ENCODE measurements around the gene FARS2. TPM values are rescaled to one million over a fixed set of nuclear protein-coding genes. Genes with fewer than 3 reads are reported as not detected.

FARS2 gene
- total RNA-seq, 1 experiment from 2014 or later, result 13.8 TPM

GRCh38 chr6:5537967-5538366 lies 276.7 kb downstream of the FARS2 start:
- DNase-seq (ENCODE audit: low read depth, low spot score), result no peak
- no peaks in the 10 kb centered on the region for H3K9me3 ChIP-seq (ENCODE audit: control insufficient read depth in 1 of 2, insufficient read depth in 1 of 2, low read depth in 1 of 2, low read length in 2 of 2)
- TF ChIP-seq ZFX (IDR thresholded peaks at IDR 0.05) (no peak), CTCF (IDR thresholded peaks at IDR 0.05 in 2 of 3, conservative IDR thresholded peaks at IDR 0.05 in 1 of 3; ENCODE audit: borderline replicate concordance in 1 of 3, insufficient read depth in 1 of 3, low read depth in 2 of 3, low read length in 2 of 3) (no peak), ZBTB33 (IDR thresholded peaks at IDR 0.05; ENCODE audit: extremely low read depth, insufficient replicate concordance, low read length) (no peak), YY1 (IDR thresholded peaks at IDR 0.05; ENCODE audit: extremely low read depth, insufficient replicate concordance, low read depth, low read length) (no peak), FOSL1 (IDR thresholded peaks at IDR 0.05; ENCODE audit: low read depth) (no peak), REST (IDR thresholded peaks at IDR 0.05; ENCODE audit: low read depth) (no peak), EZH2phosphoT487 (IDR thresholded peaks at IDR 0.05; ENCODE audit: borderline replicate concordance) (no peak), EZH2 (IDR thresholded peaks at IDR 0.05) (no peak), MAX (IDR thresholded peaks at IDR 0.05) (no peak), POLR2A (IDR thresholded peaks at IDR 0.05; ENCODE audit: borderline replicate concordance, extremely low read depth, insufficient read depth, insufficient read length) (no peak), RAD21 (IDR thresholded peaks at IDR 0.05; ENCODE audit: low read depth) (no peak), JUND (IDR thresholded peaks at IDR 0.05) (no peak)
- POLR2A ChIA-PET, result no interaction called here
- H3K4me3 ChIP-seq (replicated peaks in 1 of 2; ENCODE audit: low read depth in 1 of 2, low read length in 2 of 2), result no peak overlapping the region
- H3K79me2 ChIP-seq (ENCODE audit: insufficient read depth, low read length), result no peaks in the 10 kb centered on the region
- no peak overlapping the region for H3K4me2 ChIP-seq (ENCODE audit: low read length)
- RAD21 ChIA-PET (ENCODE audit: low non-redundant PET in 1 of 2, low total read pairs in 2 of 2, uncharacterized antibody in 2 of 2, unreplicated experiment in 2 of 2), result no interaction called here
- no peaks in the 10 kb centered on the region for H3K36me3 ChIP-seq (ENCODE audit: control insufficient read depth in 1 of 2, insufficient read depth in 2 of 2, low read length in 2 of 2)
- H3K4me1 ChIP-seq (ENCODE audit: control insufficient read depth in 1 of 2, insufficient read depth in 2 of 2, low read length in 2 of 2), result peaks cover 10 to 24% of the 10 kb centered on the region in 2 experiments
- no peaks in the 10 kb centered on the region for H3K9me2 ChIP-seq (ENCODE audit: insufficient read depth)
- CTCF ChIA-PET, result no interaction called here
- no peak overlapping the region for H3K9ac ChIP-seq (ENCODE audit: low read length)
- H3K27ac ChIP-seq (ENCODE audit: low read depth, low read length), result no peak overlapping the region
- no TSS peak for BruUV-seq (replicated peaks)
- intact Hi-C loops (cut with micrococcal nuclease), result no loop called here
- no peak overlapping the region for H2AFZ ChIP-seq (ENCODE audit: low read depth, low read length, poor library complexity, severe bottlenecking)
- no peaks in the 10 kb centered on the region for H3K27me3 ChIP-seq (ENCODE audit: insufficient read depth, low read length)
- no peak for ATAC-seq
- H4K20me1 ChIP-seq (ENCODE audit: insufficient read depth), result no peaks in the 10 kb centered on the region

Measured in HCT116 (cell line).